ENCODE data around the gene MAB21L4. TPM values are rescaled to one million over a fixed set of nuclear protein-coding genes. Genes with fewer than 3 reads are reported as not detected.

The MAB21L4 gene
- total and polyA plus RNA-seq, 9 donors: 0.04 to 0.48 (median 0.23) TPM; not detected in 4

- intact Hi-C loops (cut with DNase I): no loop called here
- no peak overlapping the region for H3K4me3 ChIP-seq
- H3K27me3 ChIP-seq: no peaks in the 10 kb centered on the region
- no peak overlapping the region for H3K27ac ChIP-seq
- no peaks in the 10 kb centered on the region for H3K9me3 ChIP-seq
- no peak for DNase-seq
- no peaks in the 10 kb centered on the region for H3K36me3 ChIP-seq
- no peak for TF ChIP-seq POLR2A (IDR thresholded peaks at IDR 0.05)
- TF ChIP-seq CTCF (IDR thresholded peaks at IDR 0.05): no peak
- TF ChIP-seq EP300 (IDR thresholded peaks at IDR 0.05): no peak
- 83 to 93% (median 86%) methylated on average over 17 of the region's 17 CpGs for WGBS, 3 donors
- H3K4me1 ChIP-seq (ENCODE audit: insufficient read depth): no peaks in the 10 kb centered on the region
Observed at GRCh38 chr2:240872317-240873097, 23.4 kb downstream of the MAB21L4 start.

GRCh38 chr2:240871071-240871958 lies 24.6 kb downstream of the MAB21L4 start:
- Histone ChIP-seq H3K27me3 (no peaks in the 10 kb centered on the region), H3K36me3 (no peaks in the 10 kb centered on the region), H3K4me1 (ENCODE audit: insufficient read depth) (no peaks in the 10 kb centered on the region), H3K4me3 (no peak overlapping the region), H3K27ac (no peak overlapping the region), H3K9me3 (no peaks in the 10 kb centered on the region)
- intact Hi-C loops (cut with DNase I): no loop called here
- TF ChIP-seq EP300 (IDR thresholded peaks at IDR 0.05) (no peak), POLR2A (IDR thresholded peaks at IDR 0.05) (no peak), CTCF (IDR thresholded peaks at IDR 0.05) (no peak)
- 82 to 85% (median 83%) methylated on average over 16 of the region's 16 CpGs for whole genome bisulfite sequencing, 3 donors
- peak in 1 of 5 donors; percentile 26 for DNase-seq

- WGBS, 3 donors: 85 to 89% (median 89%) methylated on average over 12 to 15 of the region's 15 CpGs
- intact Hi-C loops (cut with DNase I): no loop called here
- Histone ChIP-seq H3K9me3 (no peaks in the 10 kb centered on the region), H3K27ac (no peak overlapping the region), H3K36me3 (no peaks in the 10 kb centered on the region), H3K4me1 (ENCODE audit: insufficient read depth) (no peaks in the 10 kb centered on the region), H3K4me3 (no peak overlapping the region), H3K27me3 (no peaks in the 10 kb centered on the region)
- DNase-seq: no peak
- TF ChIP-seq CTCF (IDR thresholded peaks at IDR 0.05): no peak
- TF ChIP-seq EP300 (IDR thresholded peaks at IDR 0.05): no peak
- no peak for TF ChIP-seq POLR2A (IDR thresholded peaks at IDR 0.05)
Observed at GRCh38 chr2:240869956-240870875, 25.7 kb downstream of the MAB21L4 start.
